Esophagus squamous epithelium (tissue), 5 donors: ENCODE measurements around the gene MINDY2. TPM values are rescaled to one million over a fixed set of nuclear protein-coding genes. Genes with fewer than 3 reads are reported as not detected.

Experiments used
- DNase-seq: peaks from one replicate; lab custom pipeline; 2025; lab: John Stamatoyannopoulos, UW
- H3K27ac ChIP-seq, 4 donors: fragments of 200-600 bp; sonication (generic); one replicate each; pipeline ENCODE4 v1.5.1; 2016 to 2019; ENCODE audit warnings: mild to moderate bottlenecking in 1 of 4
- H3K27me3 ChIP-seq, 4 donors: fragments of 200-600 bp; sonication (generic); 1 replicate in 3 of 4; 2 replicates in 1 of 4; pipeline versions ENCODE4 v1.5.1 to v1.6.0; 2017 to 2021; ENCODE audit warnings: antibody characterized with exemption in 1 of 4
- H3K36me3 ChIP-seq, 3 donors: fragments of 200-600 bp; sonication (generic); one replicate each; pipeline ENCODE4 v1.5.1; 2016 to 2019
- H3K4me1 ChIP-seq, 3 donors: fragments of 200-600 bp; sonication (generic); one replicate each; pipeline ENCODE4 v1.5.1; 2017 to 2019
- H3K4me3 ChIP-seq, 4 donors: fragments of 200-600 bp; sonication (generic); 1 replicate in 3 of 4; 2 replicates in 1 of 4; pipeline ENCODE4 v1.5.1; 2016 to 2019; ENCODE audit warnings: mild to moderate bottlenecking in 2 of 4, moderate library complexity in 1 of 4
- H3K9me3 ChIP-seq, 3 donors: fragments of 200-600 bp; sonication (generic); one replicate each; pipeline ENCODE4 v1.5.1; 2016 to 2019
- POLR2A ChIP-seq, 4 donors: fragments of 450-650 bp; IDR thresholded peaks; one replicate each; pipeline ENCODE4 v1.6.1; 2017; ENCODE audit warnings: antibody characterized with exemption in 4 of 4, mild to moderate bottlenecking in 4 of 4, moderate library complexity in 3 of 4
- WGBS, 2 donors: methylation state at CpG; one replicate each; pipeline ENCODE4 v1.1.5; 2018; 5-methylcytosine and 5-hydroxymethylcytosine counted together
- intact Hi-C: fragments of 100-400 bp; cut with DNase I; formaldehyde crosslinking; loops from one replicate; pipeline ENCODE4 v1.15.0; 2022
- total RNA-seq, 4 donors: library from RNA; depleted of rRNA; stranded (reverse); fragments of >200 nt; gene quantifications; one replicate each; pipeline ENCODE4 v1.1.0, GENCODE V29; 2016
- TF ChIP-seq, protein P1 (sequence below), 6 experiments: fragments of 450-650 bp in 4 of 6; fragments of 200-600 bp in 2 of 6; sonication (generic) in 2 of 6; IDR thresholded peaks; one replicate each; pipeline ENCODE4 v1.5.1; 2016 to 2019; ENCODE audit warnings: antibody characterized with exemption in 6 of 6, mild to moderate bottlenecking in 4 of 6, moderate library complexity in 4 of 6
- donor health status: DM: yes; HTN: yes; CAD: no.

The MINDY2 gene
- total RNA-seq, 4 donors from 2014 or later = 9.1 to 17.0 (median 13.9) TPM

DNA sequence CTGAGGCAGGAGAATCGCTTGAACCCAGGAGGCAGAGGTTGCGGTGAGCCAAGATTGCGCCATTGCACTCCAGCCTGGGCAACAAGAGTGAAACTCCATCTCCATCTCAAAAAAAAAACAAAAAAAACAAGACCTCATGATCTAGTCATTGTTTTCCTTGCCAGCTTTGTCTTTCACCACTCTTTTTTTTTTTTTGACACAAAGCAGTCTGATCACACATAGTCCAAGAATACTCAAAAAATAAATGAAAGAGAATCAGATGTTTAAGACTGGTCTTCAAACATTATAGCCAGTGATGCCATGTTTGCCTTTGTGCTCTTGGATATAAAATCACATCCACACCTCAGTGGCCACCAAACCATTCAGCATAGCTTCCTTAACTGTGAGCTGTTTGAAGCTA lies 15.8 kb upstream of the MINDY2 start:
- intact Hi-C loops = no loop called here

DNA sequence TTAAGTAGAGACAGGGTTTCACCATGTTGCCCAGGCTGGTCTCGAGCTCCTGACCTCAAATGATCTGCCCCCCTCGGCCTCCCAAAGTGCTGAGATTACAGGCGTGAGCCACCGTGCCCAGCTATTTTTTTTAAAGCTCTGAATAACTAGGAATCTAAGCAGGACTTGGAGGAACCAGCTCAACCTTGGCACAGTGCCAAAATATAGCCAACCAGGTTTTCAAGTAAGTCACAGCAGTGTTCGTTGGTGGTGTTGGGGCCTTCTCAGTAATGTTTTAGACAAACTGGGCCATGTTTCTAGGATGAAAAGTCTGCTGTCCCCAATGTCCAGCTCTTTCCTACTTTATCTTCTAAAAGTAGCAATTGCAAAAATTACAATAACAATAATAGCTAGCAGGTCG lies 15.1 kb upstream of the MINDY2 start:
- H3K36me3 ChIP-seq = no peaks in the 10 kb centered on the region
- 62 to 63% methylated on average over 6 of the region's 6 CpGs for WGBS, 2 donors
- H3K27ac ChIP-seq = no peak overlapping the region
- intact Hi-C loops = no loop called here
- no peaks in the 10 kb centered on the region for H3K4me1 ChIP-seq
- DNase-seq = no peak
- no peaks in the 10 kb centered on the region for H3K9me3 ChIP-seq
- H3K4me3 ChIP-seq = no peak overlapping the region
- TF ChIP-seq, protein P1, sequence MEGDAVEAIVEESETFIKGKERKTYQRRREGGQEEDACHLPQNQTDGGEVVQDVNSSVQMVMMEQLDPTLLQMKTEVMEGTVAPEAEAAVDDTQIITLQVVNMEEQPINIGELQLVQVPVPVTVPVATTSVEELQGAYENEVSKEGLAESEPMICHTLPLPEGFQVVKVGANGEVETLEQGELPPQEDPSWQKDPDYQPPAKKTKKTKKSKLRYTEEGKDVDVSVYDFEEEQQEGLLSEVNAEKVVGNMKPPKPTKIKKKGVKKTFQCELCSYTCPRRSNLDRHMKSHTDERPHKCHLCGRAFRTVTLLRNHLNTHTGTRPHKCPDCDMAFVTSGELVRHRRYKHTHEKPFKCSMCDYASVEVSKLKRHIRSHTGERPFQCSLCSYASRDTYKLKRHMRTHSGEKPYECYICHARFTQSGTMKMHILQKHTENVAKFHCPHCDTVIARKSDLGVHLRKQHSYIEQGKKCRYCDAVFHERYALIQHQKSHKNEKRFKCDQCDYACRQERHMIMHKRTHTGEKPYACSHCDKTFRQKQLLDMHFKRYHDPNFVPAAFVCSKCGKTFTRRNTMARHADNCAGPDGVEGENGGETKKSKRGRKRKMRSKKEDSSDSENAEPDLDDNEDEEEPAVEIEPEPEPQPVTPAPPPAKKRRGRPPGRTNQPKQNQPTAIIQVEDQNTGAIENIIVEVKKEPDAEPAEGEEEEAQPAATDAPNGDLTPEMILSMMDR (IDR thresholded peaks at IDR 0.05) = no peak
- TF ChIP-seq POLR2A (IDR thresholded peaks at IDR 0.05) = no peak
- no peaks in the 10 kb centered on the region for H3K27me3 ChIP-seq

More for the DNA sequence above, 15.8 kb upstream of the MINDY2 start:
- no peak for DNase-seq
- no peak overlapping the region for H3K27ac ChIP-seq
- H3K4me3 ChIP-seq = no peak overlapping the region
- no peaks in the 10 kb centered on the region for H3K36me3 ChIP-seq
- H3K9me3 ChIP-seq = no peaks in the 10 kb centered on the region
- 97 to 100% methylated on average over 3 of the region's 3 CpGs for WGBS, 2 donors
- no peaks in the 10 kb centered on the region for H3K27me3 ChIP-seq
- TF ChIP-seq, protein P1 (IDR thresholded peaks at IDR 0.05) = no peak
- no peak for TF ChIP-seq POLR2A (IDR thresholded peaks at IDR 0.05)
- H3K4me1 ChIP-seq = peaks cover 0 to 5% (median 0%) of the 10 kb centered on the region in 3 donors

DNA sequence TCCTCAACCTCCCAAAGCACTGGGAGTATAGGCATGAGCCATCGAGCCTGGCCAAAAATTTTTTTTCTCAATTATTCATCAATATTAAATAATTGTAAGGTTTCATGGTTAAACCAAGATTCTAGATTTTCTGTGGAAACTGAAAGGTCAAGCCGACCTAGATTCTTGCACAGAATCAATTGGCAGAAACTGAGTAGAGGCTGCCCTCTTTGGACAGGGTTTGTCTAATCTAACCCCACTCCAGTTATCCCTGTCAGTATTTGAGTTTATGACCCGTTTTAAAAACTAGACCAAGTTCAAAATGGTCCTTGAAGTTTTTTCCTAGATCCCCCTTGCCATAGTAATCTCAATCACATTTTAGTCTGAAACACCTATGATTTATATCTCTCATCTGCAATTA lies 13.0 kb upstream of the MINDY2 start:
- no peaks in the 10 kb centered on the region for H3K9me3 ChIP-seq
- no peak overlapping the region for H3K27ac ChIP-seq
- 33 to 47% methylated on average over 3 of the region's 3 CpGs for WGBS, 2 donors
- no peak for DNase-seq
- no peak overlapping the region for H3K4me3 ChIP-seq
- no peak for TF ChIP-seq POLR2A (IDR thresholded peaks at IDR 0.05)
- TF ChIP-seq, protein P1 (IDR thresholded peaks at IDR 0.05) = no peak
- no peaks in the 10 kb centered on the region for H3K4me1 ChIP-seq
- no peaks in the 10 kb centered on the region for H3K27me3 ChIP-seq
- H3K36me3 ChIP-seq = no peaks in the 10 kb centered on the region
- intact Hi-C loops = no loop called here

DNA sequence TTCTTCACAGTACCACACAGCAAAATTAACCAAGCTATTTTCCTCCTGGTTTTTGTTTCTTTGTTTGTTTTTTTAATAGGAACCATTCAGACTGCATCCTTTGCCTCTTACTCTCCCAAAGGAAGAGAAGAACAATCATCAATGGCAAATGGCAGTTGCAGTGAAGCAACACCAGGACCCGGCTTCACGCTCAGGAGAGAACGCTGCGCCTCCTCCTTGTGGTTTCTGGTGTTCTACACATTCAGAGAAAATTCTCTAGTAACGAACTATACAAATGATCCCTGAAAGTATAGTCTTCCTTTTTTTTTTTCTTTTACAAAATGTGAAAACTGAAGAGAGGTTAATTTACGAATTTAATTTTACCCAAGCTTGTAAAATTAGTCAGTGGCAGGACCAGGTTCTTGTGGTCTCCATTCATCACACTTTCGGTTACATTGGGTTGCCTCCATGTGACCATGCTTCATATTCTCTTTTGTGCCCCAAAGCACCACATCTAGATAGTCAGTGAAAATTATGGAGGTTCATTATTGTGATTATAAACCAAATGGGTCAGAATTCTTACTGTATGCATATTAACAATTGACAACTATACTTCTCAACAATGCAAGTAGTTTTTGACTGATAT lies 10.6 kb upstream of the MINDY2 start:
- Histone ChIP-seq H3K4me3 (no peak overlapping the region), H3K9me3 (peaks cover 0 to 13% (median 8%) of the 10 kb centered on the region in 3 donors), H3K27ac (no peak overlapping the region), H3K4me1 (no peaks in the 10 kb centered on the region), H3K27me3 (no peaks in the 10 kb centered on the region), H3K36me3 (no peaks in the 10 kb centered on the region)
- intact Hi-C loops = no loop called here
- TF ChIP-seq, protein P1 (IDR thresholded peaks at IDR 0.05) = no peak
- TF ChIP-seq POLR2A (IDR thresholded peaks at IDR 0.05) = no peak
- 65 to 80% methylated on average over 7 of the region's 7 CpGs for WGBS, 2 donors
- no peak for DNase-seq

DNA sequence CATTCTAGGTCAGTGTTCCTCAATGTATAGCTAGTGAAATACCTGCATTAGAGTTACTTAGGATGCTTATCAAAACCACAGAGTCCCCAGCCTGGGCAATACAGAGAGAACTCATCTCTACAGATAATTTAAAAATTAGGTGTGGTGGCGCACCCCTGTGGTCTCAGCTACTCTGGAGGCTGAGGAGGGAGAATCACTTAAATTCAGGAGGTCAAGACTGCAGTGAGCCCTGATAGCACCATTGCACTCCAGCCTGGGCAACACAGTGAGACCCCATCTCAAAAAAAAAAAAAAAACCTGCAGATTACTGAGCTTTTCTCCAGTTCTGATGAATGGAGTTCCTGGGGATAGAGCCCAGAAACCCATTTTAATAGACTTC lies 10.1 kb upstream of the MINDY2 start:
- no peak overlapping the region for H3K4me3 ChIP-seq
- 85 to 100% methylated on average over 1 of the region's 1 CpG for WGBS, 2 donors
- no peaks in the 10 kb centered on the region for H3K36me3 ChIP-seq

More for the DNA sequence above, 10.1 kb upstream of the MINDY2 start:
- TF ChIP-seq, protein P1 (IDR thresholded peaks at IDR 0.05) = no peak
- no peak for TF ChIP-seq POLR2A (IDR thresholded peaks at IDR 0.05)
- intact Hi-C loops = no loop called here
- H3K27ac ChIP-seq = no peak overlapping the region
- H3K9me3 ChIP-seq = peaks cover 0 to 13% (median 8%) of the 10 kb centered on the region in 3 donors
- H3K27me3 ChIP-seq = no peaks in the 10 kb centered on the region
- DNase-seq = no peak
- no peaks in the 10 kb centered on the region for H3K4me1 ChIP-seq
